Caco-2 (cell line): ENCODE measurements around the gene DEPDC7. TPM values are rescaled to one million over a fixed set of nuclear protein-coding genes. Genes with fewer than 3 reads are reported as not detected.

Experiments
- BruUV-seq: library from RNA; stranded (reverse); fragments of 400-500 nt; replicated peaks from 2 replicates; lab custom pipeline; 2021; lab: Mats Ljungman, UMichigan
- CTCF ChIA-PET: fragments of 300-600 bp; sonication (Branson Sonifier 250); formaldehyde crosslinking; loops from one replicate; lab custom pipeline; 2022; ENCODE audit warnings: antibody characterized with exemption; lab: Charles Lee
- POLR2A ChIA-PET: fragments of 300-600 bp; sonication (Branson Sonifier 250); formaldehyde crosslinking; loops from one replicate; lab custom pipeline; 2022; ENCODE audit warnings: antibody characterized with exemption; lab: Charles Lee
- DNase-seq, 2 experiments: peaks; one replicate each; pipeline versions ENCODE4 v3.0.0 to v3.0.0-alpha.2; 2020 to 2022
- H3K27me3 ChIP-seq: replicated peaks from 2 replicates; pipeline ENCODE4 v1.6.0; 2011; ENCODE audit warnings: low read length; ENCODE audit not compliant: control insufficient read depth, insufficient read depth
- H3K36me3 ChIP-seq: 2 replicates; pipeline ENCODE4 v1.5.1; 2011; ENCODE audit warnings: low read length; ENCODE audit not compliant: control insufficient read depth, insufficient read depth
- H3K4me1 ChIP-seq: fragments of 250-450 bp; sonication (Bioruptor Pico); 2 replicates; pipeline ENCODE4 v1.5.1; 2020; ENCODE audit warnings: mild to moderate bottlenecking
- H3K4me3 ChIP-seq: 2 replicates; pipeline ENCODE4 v1.5.1; 2011; ENCODE audit warnings: low read depth, mild to moderate bottlenecking, control low read depth, low read length
- H3K9me3 ChIP-seq: fragments of 250-450 bp; sonication (Bioruptor Pico); 2 replicates; pipeline ENCODE4 v1.5.1; 2020; ENCODE audit warnings: mild to moderate bottlenecking, moderate library complexity
- H3K27ac Mint-ChIP-seq: one replicate; pipeline ENCODE4 v1.8.0; 2022; ENCODE audit warnings: mixed read lengths; ENCODE audit not compliant: unreplicated experiment
- H3K27me3 Mint-ChIP-seq: one replicate; pipeline ENCODE4 v1.8.0; 2022; ENCODE audit warnings: mixed read lengths; ENCODE audit not compliant: insufficient read depth, unreplicated experiment
- H3K36me3 Mint-ChIP-seq: one replicate; pipeline ENCODE4 v1.8.0; 2022; ENCODE audit warnings: mild to moderate bottlenecking, mixed read lengths; ENCODE audit not compliant: insufficient read depth, unreplicated experiment
- H3K4me1 Mint-ChIP-seq: one replicate; pipeline ENCODE4 v1.8.0; 2022; ENCODE audit warnings: low read depth, mixed read lengths; ENCODE audit not compliant: unreplicated experiment
- H3K4me3 Mint-ChIP-seq: one replicate; pipeline ENCODE4 v1.8.0; 2022; ENCODE audit warnings: mild to moderate bottlenecking, moderate library complexity, mixed read lengths; ENCODE audit not compliant: unreplicated experiment
- H3K9me3 Mint-ChIP-seq: one replicate; pipeline ENCODE4 v1.8.0; 2022; ENCODE audit warnings: mixed read lengths; ENCODE audit not compliant: unreplicated experiment
- CTCF ChIP-seq, 2 experiments: fragments of 200-600 bp in 1 of 2; IDR thresholded peaks; 1 replicate in 1 of 2; 2 replicates in 1 of 2; pipeline versions ENCODE4 v1.5.1 to v1.8.0; 2011 to 2022; ENCODE audit warnings: antibody characterized with exemption in 1 of 2, control low read depth in 1 of 2, inconsistent platforms in 1 of 2, low read depth in 1 of 2, low read length in 1 of 2, mild to moderate bottlenecking in 1 of 2, moderate library complexity in 1 of 2; ENCODE audit not compliant: insufficient read depth in 1 of 2, severe bottlenecking in 1 of 2, unreplicated experiment in 1 of 2
- intact Hi-C: fragments of 100-400 bp; cut with micrococcal nuclease; formaldehyde crosslinking; loops from one replicate; pipeline ENCODE4 v1.10.0; 2022; ENCODE audit not compliant: unreplicated experiment
- total RNA-seq: library from RNA; stranded (reverse); gene quantifications from 2 replicates; pipeline ENCODE4 v1.2.3, GENCODE V29; 2022

Gene DEPDC7
- total RNA-seq, 1 experiment from 2014 or later, result 17.0 TPM

DNA sequence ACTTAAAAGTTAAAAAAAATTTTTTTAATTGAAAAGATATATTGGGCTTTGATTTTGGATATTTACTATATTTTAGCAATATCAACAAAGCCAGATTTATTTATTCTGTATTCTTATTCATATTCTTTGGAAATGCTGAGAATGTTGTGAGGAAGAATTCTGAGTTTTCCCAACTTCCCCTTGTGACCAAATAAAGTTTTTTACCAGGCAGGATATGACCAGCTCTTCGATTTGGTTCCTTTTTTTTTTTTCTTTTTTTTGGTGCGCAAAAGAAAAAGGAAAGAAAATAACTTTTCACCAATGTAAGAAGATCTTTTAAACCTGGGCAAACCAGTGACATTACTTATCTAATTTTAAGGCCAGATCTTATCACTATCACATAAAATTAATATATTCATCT lies 36.6 kb downstream of the DEPDC7 start:
- H3K9me3 ChIP-seq, result no peaks in the 10 kb centered on the region
- intact Hi-C loops, result no loop called here
- no peaks in the 10 kb centered on the region for H3K36me3 ChIP-seq
- Mint-ChIP-seq H3K36me3 (peaks cover 33% of the 10 kb centered on the region), H3K27me3 (no peaks in the 10 kb centered on the region), H3K4me1 (peaks cover 17% of the 10 kb centered on the region), H3K9me3 (no peaks in the 10 kb centered on the region), H3K27ac (no peak overlapping the region), H3K4me3 (no peak overlapping the region)
- DNase-seq, result no peak
- H3K4me3 ChIP-seq, result no peak overlapping the region
- no TSS peak for BruUV-seq
- peaks cover 28% of the 10 kb centered on the region for H3K4me1 ChIP-seq
- CTCF ChIA-PET, result interaction anchor here (1.2 kb wide), 1 partner anchor 9 kb away, joined by 4 read pairs; no protein-coding TSS in a partner anchor
- no peak for TF ChIP-seq CTCF (IDR thresholded peaks at IDR 0.05; ENCODE audit: insufficient read depth in 1 of 2, low read depth in 1 of 2, low read length in 1 of 2, severe bottlenecking in 1 of 2, unreplicated experiment in 1 of 2)
- POLR2A ChIA-PET, result interaction anchor here (0.7 kb wide), 1 partner anchor 9 kb away, joined by 3 read pairs; no protein-coding TSS in a partner anchor
- no peaks in the 10 kb centered on the region for H3K27me3 ChIP-seq

- peaks cover 3% of the 10 kb centered on the region; the same call in 1 of the 2 replicates for H3K36me3 ChIP-seq
- POLR2A ChIA-PET, result no interaction called here
Measured at GRCh38 chr11:33055375-33055774, 39.7 kb downstream of the DEPDC7 start.

DNA sequence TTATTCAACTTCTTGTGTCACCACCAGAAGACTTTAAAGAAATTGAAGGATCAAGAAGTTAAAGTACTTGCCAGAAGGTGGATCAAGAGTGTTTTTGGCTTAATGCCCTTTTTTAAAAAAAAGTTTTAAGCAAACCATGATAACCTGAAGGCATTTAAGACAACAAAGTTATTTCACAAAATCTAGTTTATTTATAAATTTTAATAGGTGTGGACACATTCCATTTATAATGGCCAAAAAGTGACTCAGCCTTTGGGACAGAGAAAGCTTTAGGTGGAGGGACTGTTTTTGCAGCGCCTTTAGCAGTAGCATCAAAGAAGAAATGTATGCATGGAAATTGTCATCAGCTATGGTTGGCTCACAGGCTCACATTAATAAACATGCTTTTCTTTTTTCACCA lies 41.6 kb downstream of the DEPDC7 start:
- Mint-ChIP-seq H3K27ac (no peak overlapping the region), H3K4me3 (no peak overlapping the region), H3K27me3 (no peaks in the 10 kb centered on the region), H3K9me3 (no peaks in the 10 kb centered on the region), H3K36me3 (peaks cover 36% of the 10 kb centered on the region), H3K4me1 (peaks cover 21% of the 10 kb centered on the region)
- H3K36me3 ChIP-seq, result peaks cover 5% of the 10 kb centered on the region
- H3K4me1 ChIP-seq, result peaks cover 37% of the 10 kb centered on the region
- no peak overlapping the region for H3K4me3 ChIP-seq
- CTCF ChIA-PET, result interaction anchor here (1.4 kb wide), 1 partner anchor 17 kb away, joined by 5 read pairs; no protein-coding TSS in a partner anchor
- no peaks in the 10 kb centered on the region for H3K9me3 ChIP-seq
- no peak for DNase-seq
- intact Hi-C loops, result no loop called here
- BruUV-seq, result no TSS peak
- no peaks in the 10 kb centered on the region for H3K27me3 ChIP-seq
- no peak for TF ChIP-seq CTCF (IDR thresholded peaks at IDR 0.05; ENCODE audit: insufficient read depth in 1 of 2, low read depth in 1 of 2, low read length in 1 of 2, severe bottlenecking in 1 of 2, unreplicated experiment in 1 of 2)
- POLR2A ChIA-PET, result no interaction called here

More at GRCh38 chr11:33055375-33055774, 39.7 kb downstream of the DEPDC7 start:
- no peaks in the 10 kb centered on the region for H3K27me3 Mint-ChIP-seq
- H3K27ac Mint-ChIP-seq, result no peak overlapping the region
- no peaks in the 10 kb centered on the region for H3K27me3 ChIP-seq
- no peak for TF ChIP-seq CTCF (IDR thresholded peaks at IDR 0.05; ENCODE audit: insufficient read depth in 1 of 2, low read depth in 1 of 2, low read length in 1 of 2, severe bottlenecking in 1 of 2, unreplicated experiment in 1 of 2)
- H3K9me3 ChIP-seq, result no peaks in the 10 kb centered on the region
- DNase-seq, result no peak
- peaks cover 36% of the 10 kb centered on the region for H3K36me3 Mint-ChIP-seq
- H3K4me1 Mint-ChIP-seq, result peaks cover 13% of the 10 kb centered on the region
- intact Hi-C loops, result no loop called here
- H3K4me3 ChIP-seq, result no peak overlapping the region
- H3K9me3 Mint-ChIP-seq, result no peaks in the 10 kb centered on the region
- BruUV-seq, result no TSS peak
- no peak overlapping the region for H3K4me3 Mint-ChIP-seq
- peaks cover 28% of the 10 kb centered on the region for H3K4me1 ChIP-seq
- CTCF ChIA-PET, result no interaction called here
